Esophagus muscularis mucosa (tissue), 4 donors: Measurements from ENCODE around the gene PLD2. TPM values are rescaled to one million over a fixed set of nuclear protein-coding genes. Genes with fewer than 3 reads are reported as not detected.

Experiments used
- DNase-seq: peaks from one replicate; pipeline ENCODE4 v3.0.0-alpha.2; 2017; ENCODE audit errors: extremely low spot score
- H3K27ac ChIP-seq, 4 donors: fragments of 200-600 bp; sonication (generic); replicated peaks in 1 of 4; 1 replicate in 3 of 4; 2 replicates in 1 of 4; pipeline ENCODE4 v1.5.1; 2016 to 2019; ENCODE audit warnings: mild to moderate bottlenecking in 1 of 4
- H3K27me3 ChIP-seq, 4 donors: fragments of 200-600 bp; sonication (generic); one replicate each; pipeline versions ENCODE4 v1.5.1 to v1.6.0; 2016 to 2019
- H3K36me3 ChIP-seq, 4 donors: fragments of 200-600 bp; sonication (generic); one replicate each; pipeline ENCODE4 v1.5.1; 2016 to 2019
- H3K4me1 ChIP-seq, 4 donors: fragments of 200-600 bp; sonication (generic); one replicate each; pipeline ENCODE4 v1.5.1; 2016 to 2019
- H3K4me3 ChIP-seq, 4 donors: fragments of 200-600 bp; sonication (generic); 1 replicate in 2 of 4; 2 replicates in 2 of 4; pipeline ENCODE4 v1.5.1; 2016 to 2019; ENCODE audit warnings: mild to moderate bottlenecking in 4 of 4, moderate library complexity in 1 of 4
- H3K9me3 ChIP-seq, 4 donors: fragments of 200-600 bp; sonication (generic); 1 replicate in 3 of 4; 2 replicates in 1 of 4; pipeline ENCODE4 v1.5.1; 2016 to 2019
- EP300 ChIP-seq: sonication (generic); formaldehyde crosslinking; IDR thresholded peaks from one replicate; pipeline ENCODE4 v1.6.1; 2017; ENCODE audit warnings: antibody characterized with exemption
- POLR2A ChIP-seq: fragments of 450-650 bp; IDR thresholded peaks from one replicate; pipeline ENCODE4 v1.6.1; 2017; ENCODE audit warnings: antibody characterized with exemption, moderate library complexity, mild to moderate bottlenecking, low read depth
- POLR2AphosphoS5 ChIP-seq, 2 donors: sonication (generic); formaldehyde crosslinking; IDR thresholded peaks; one replicate each; pipeline ENCODE4 v1.6.1; 2017; ENCODE audit warnings: antibody characterized with exemption in 2 of 2
- WGBS: methylation state at CpG from one replicate; pipeline ENCODE4 v1.1.5; 2018; 5-methylcytosine and 5-hydroxymethylcytosine counted together
- intact Hi-C: fragments of 100-400 bp; cut with DNase I; formaldehyde crosslinking; loops from one replicate; pipeline ENCODE4 v1.15.1; 2023
- total RNA-seq, 4 donors: library from RNA; depleted of rRNA; stranded (reverse); fragments of >200 nt; gene quantifications; one replicate each; pipeline versions ENCODE4 v1.1.0 to v1.2.1, GENCODE V29; 2016
- TF ChIP-seq, protein P1 (sequence below), 3 experiments: fragments of 200-600 bp in 2 of 3; fragments of 450-650 bp in 1 of 3; sonication (generic) in 2 of 3; IDR thresholded peaks; one replicate each; pipeline ENCODE4 v1.5.1; 2017 to 2019; ENCODE audit warnings: antibody characterized with exemption in 3 of 3, mild to moderate bottlenecking in 2 of 3, moderate library complexity in 1 of 3

The PLD2 gene
- total RNA-seq, 4 donors from 2014 or later = 9.6 to 15.2 (median 12.0) TPM

DNA sequence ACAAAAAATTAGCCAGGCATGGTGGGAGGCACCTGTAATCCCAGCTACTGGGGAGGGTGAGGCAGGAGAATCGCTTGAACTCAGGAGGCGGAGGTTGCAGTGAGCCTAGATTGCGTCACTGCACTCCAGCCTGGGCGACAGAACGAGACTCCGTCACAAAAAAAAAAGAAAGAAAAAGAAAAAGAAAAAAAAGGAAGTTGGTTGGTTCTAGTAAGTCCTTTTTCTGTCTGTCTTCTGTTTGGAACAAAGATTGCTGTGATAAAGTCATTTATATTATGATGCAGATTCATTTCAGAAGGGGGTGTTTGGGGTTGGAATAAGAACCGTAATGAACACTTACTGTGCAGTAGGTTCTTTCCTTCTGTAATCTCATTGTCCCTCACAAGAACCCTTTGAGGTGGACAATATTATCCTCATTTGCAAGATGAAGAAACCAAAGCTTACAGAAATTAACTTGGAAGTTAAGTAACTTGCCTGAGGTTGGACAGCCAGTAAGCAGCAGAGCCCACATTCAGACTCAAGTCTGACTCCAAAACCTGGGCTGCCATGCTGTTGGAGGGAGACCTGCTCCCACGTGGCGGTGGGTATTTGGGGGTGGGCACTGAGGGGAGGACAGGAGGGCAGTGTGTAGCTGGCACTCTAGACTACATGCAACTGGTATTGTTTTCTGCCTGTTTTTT is 36.5 kb downstream of the PLD2 start:
- no peak overlapping the region for H3K27ac ChIP-seq
- TF ChIP-seq, protein P1, sequence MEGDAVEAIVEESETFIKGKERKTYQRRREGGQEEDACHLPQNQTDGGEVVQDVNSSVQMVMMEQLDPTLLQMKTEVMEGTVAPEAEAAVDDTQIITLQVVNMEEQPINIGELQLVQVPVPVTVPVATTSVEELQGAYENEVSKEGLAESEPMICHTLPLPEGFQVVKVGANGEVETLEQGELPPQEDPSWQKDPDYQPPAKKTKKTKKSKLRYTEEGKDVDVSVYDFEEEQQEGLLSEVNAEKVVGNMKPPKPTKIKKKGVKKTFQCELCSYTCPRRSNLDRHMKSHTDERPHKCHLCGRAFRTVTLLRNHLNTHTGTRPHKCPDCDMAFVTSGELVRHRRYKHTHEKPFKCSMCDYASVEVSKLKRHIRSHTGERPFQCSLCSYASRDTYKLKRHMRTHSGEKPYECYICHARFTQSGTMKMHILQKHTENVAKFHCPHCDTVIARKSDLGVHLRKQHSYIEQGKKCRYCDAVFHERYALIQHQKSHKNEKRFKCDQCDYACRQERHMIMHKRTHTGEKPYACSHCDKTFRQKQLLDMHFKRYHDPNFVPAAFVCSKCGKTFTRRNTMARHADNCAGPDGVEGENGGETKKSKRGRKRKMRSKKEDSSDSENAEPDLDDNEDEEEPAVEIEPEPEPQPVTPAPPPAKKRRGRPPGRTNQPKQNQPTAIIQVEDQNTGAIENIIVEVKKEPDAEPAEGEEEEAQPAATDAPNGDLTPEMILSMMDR (IDR thresholded peaks at IDR 0.05) = no peak
- TF ChIP-seq POLR2A (no peak), POLR2AphosphoS5 (IDR thresholded peaks at IDR 0.05) (no peak), EP300 (no peak)
- 68% methylated on average over 9 of the region's 9 CpGs for WGBS
- no peak for DNase-seq
- no peaks in the 10 kb centered on the region for H3K27me3 ChIP-seq
- H3K4me3 ChIP-seq = no peak overlapping the region
- H3K4me1 ChIP-seq = peaks cover 8 to 42% (median 27%) of the 10 kb centered on the region in 4 donors
- intact Hi-C loops = no loop called here
- H3K9me3 ChIP-seq = no peaks in the 10 kb centered on the region
- H3K36me3 ChIP-seq = peaks cover 0 to 2% (median 0%) of the 10 kb centered on the region in 4 donors

DNA sequence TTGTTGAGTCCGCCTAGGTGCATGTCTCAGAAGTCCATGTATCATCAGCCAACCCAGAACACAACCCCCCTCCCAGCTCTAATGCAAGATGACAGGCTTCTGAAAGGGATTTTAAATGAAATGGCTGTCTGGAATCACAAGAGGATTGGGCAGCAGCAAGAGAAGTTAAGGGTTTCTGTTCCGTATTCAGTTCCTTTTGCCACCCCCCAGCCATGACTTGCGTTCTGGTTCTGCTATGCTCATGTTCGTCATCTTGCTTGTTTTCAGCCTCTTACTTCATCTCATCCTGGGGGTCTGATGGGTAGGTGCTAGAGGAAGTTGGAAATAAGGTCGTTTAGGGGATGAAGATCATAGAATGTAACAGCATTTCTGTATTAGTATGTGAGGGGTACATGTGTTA is 38.2 kb downstream of the PLD2 start:
- no peak for DNase-seq
- Histone ChIP-seq H3K9me3 (no peaks in the 10 kb centered on the region), H3K4me1 (peaks cover 15 to 51% (median 34%) of the 10 kb centered on the region in 4 donors), H3K4me3 (no peak overlapping the region), H3K36me3 (no peaks in the 10 kb centered on the region), H3K27ac (no peak overlapping the region), H3K27me3 (no peaks in the 10 kb centered on the region)
- TF ChIP-seq EP300 (no peak), POLR2A (no peak), POLR2AphosphoS5 (IDR thresholded peaks at IDR 0.05) (no peak)
- TF ChIP-seq, protein P1 (IDR thresholded peaks at IDR 0.05) = no peak
- intact Hi-C loops = no loop called here
- 81% methylated on average over 5 of the region's 5 CpGs for WGBS

DNA sequence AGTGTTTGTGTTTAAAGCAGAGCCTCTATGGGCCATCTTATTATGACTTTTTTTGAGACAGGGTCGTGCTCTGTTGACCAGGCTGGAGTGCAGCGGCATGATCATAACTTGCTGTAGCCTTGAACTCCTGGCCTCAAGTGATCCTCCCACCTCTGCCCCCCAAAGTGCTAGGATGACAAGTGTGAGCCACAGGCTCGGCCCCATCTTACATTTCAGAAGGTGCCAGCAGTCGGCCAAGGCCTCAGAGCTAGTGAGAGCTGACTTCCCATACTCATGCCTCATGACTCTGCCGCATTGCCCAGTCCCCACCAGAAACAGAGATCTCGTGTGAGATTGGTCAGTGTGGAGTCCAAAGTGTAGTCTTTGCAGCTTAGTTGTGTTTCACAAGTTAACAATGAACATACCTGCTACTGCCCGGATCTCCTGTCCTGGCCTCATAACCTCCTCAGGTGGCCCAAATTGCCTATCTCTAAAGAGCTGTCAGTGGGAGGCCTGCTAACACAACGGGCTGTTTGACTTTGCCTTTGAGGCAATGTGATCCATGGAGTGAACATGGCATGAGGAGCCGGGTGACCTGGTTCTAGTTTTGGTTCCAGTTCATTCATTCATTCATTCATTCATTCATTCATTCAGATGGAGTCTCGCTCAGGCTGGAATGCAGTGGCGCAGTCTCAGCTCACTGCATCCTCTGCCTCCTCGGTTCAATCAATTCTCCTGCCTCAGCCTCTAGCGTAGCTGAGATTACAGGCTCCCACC is 39.9 kb downstream of the PLD2 start:
- DNase-seq = no peak
- Histone ChIP-seq H3K36me3 (no peaks in the 10 kb centered on the region), H3K9me3 (no peaks in the 10 kb centered on the region), H3K27me3 (no peaks in the 10 kb centered on the region), H3K4me1 (peaks cover 13 to 53% (median 36%) of the 10 kb centered on the region in 4 donors), H3K4me3 (no peak overlapping the region), H3K27ac (no peak overlapping the region)
- WGBS = 88% methylated on average over 12 of the region's 13 CpGs
- intact Hi-C loops = no loop called here
- TF ChIP-seq EP300 = no peak
- TF ChIP-seq POLR2AphosphoS5 (IDR thresholded peaks at IDR 0.05) = no peak
- TF ChIP-seq POLR2A = no peak
- TF ChIP-seq, protein P1 (IDR thresholded peaks at IDR 0.05) = no peak

DNA sequence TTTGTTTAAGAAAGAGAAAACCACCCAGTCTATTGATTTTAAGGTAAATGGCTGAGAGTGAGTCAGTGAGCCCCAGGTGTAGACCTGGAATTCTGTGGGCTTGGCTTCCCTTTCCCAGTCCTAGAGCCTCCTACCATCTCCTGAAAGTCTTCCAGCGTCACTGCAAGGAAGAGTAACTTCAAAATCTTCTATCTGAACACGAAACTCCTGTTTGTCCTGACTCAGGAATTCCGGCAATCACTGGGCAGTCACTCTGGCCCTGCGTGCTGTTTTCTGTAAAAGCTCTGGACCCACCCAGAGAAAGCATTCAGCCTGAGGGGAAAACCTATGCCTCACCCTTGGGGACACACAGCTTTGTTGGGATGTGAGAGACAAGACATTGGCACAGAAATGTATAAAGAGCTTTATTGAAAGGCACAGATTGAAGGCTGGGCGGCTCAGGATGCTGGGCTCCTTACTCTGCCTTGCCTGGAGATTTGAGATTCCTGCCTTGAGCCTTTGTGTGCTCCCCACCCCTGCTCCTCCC is 42.1 kb downstream of the PLD2 start:
- H3K9me3 ChIP-seq = no peaks in the 10 kb centered on the region
- H3K27me3 ChIP-seq = no peaks in the 10 kb centered on the region
- peaks cover 18 to 54% (median 38%) of the 10 kb centered on the region in 4 donors for H3K4me1 ChIP-seq
- intact Hi-C loops = no loop called here
- H3K27ac ChIP-seq = peak overlapping the region in 2 of 4 donors; percentile 13 to 39
- peaks cover 0 to 4% (median under 1%) of the 10 kb centered on the region in 4 donors for H3K36me3 ChIP-seq
- TF ChIP-seq, protein P1 (IDR thresholded peaks at IDR 0.05) = no peak
- TF ChIP-seq POLR2A = no peak
- no peak overlapping the region for H3K4me3 ChIP-seq
- DNase-seq = no peak
- WGBS = 68% methylated on average over 5 of the region's 5 CpGs
